GM12875 (cell line): Measurements from ENCODE around the gene CHMP5.

Experiments used
- H3K4me3 ChIP-seq: one replicate; pipeline ENCODE4 v1.5.1; 2011; ENCODE audit warnings: low read depth, low read length, control low read depth
- TF ChIP-seq, protein P1 (sequence below): IDR thresholded peaks from 2 replicates; pipeline ENCODE4 v1.5.1; 2011; ENCODE audit warnings: low read depth, mild to moderate bottlenecking, control low read depth, inconsistent platforms, low read length, moderate library complexity, borderline replicate concordance; ENCODE audit not compliant: insufficient read depth

CHMP5 gene

DNA sequence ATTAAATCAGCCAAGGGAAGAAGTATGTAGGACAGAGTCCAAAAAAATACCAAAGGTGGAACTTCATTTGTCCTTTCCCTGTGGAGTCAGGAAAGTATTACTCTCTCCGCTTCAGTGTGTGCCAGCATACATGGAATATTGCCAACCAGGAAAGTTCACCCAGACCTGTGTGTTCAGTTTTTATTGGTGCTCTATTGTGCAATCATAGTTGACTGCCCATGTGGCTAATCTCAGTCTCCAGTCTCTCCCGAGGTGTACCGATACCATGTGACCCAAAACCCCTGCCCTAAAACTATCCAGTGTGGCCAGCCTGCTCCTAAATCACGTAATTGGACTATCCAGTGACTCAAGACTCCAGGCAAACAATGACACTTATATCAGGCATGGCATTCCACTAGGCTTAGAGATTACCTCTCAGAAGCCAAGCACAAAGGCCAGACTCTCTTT lies 64.3 kb downstream of the CHMP5 start:
- TF ChIP-seq, protein P1, sequence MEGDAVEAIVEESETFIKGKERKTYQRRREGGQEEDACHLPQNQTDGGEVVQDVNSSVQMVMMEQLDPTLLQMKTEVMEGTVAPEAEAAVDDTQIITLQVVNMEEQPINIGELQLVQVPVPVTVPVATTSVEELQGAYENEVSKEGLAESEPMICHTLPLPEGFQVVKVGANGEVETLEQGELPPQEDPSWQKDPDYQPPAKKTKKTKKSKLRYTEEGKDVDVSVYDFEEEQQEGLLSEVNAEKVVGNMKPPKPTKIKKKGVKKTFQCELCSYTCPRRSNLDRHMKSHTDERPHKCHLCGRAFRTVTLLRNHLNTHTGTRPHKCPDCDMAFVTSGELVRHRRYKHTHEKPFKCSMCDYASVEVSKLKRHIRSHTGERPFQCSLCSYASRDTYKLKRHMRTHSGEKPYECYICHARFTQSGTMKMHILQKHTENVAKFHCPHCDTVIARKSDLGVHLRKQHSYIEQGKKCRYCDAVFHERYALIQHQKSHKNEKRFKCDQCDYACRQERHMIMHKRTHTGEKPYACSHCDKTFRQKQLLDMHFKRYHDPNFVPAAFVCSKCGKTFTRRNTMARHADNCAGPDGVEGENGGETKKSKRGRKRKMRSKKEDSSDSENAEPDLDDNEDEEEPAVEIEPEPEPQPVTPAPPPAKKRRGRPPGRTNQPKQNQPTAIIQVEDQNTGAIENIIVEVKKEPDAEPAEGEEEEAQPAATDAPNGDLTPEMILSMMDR = no peak
- H3K4me3 ChIP-seq = no peak overlapping the region

DNA sequence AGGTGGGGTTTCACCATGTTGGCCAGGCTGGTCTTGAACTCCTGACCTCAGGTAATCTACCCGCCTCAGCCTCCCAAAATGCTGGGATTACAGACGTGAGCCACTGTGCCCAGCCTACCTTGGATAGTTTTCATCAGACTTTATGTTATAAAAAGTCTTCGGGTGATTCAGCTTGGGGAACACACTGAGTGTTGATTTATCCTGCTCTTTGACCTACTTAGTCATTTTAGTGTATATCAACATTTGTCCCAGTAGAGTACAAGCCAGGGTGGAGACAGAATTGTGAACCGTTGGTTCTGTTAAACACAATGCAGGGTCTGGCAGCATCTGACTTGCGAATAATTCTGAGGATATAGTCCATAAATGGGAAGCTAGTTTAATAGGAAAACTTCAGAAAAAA lies 65.1 kb downstream of the CHMP5 start:
- TF ChIP-seq, protein P1 = no peak
- H3K4me3 ChIP-seq = no peak overlapping the region

DNA sequence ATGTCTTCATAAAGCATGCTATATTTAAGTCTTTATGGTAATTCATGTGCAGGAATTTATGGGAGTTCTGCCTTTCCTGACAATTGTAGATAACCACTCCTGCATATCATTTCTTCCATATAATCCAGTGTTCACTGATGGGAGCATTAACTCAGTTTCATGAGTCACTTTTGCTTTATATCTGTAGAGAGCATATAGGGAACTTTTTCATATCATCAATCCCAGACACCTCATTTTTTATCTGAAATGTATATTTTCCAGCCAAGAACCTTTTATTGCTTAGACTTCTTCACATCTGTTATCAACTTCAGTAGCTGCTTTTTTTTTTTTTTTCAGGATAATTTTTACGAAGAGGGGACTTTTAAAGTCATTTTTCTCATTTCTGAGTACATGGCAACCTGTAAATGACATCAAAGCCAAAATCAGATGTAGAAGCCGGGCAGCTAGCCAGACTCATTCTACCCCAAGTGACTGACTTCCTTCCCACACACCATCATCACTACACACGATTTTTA lies 66.6 kb downstream of the CHMP5 start:
- TF ChIP-seq, protein P1 = no peak

More for the DNA sequence above, 66.6 kb downstream of the CHMP5 start:
- H3K4me3 ChIP-seq = no peak overlapping the region
